GM12878 (cell line): ENCODE data around the gene C10orf90. TPM values are rescaled to one million over a fixed set of nuclear protein-coding genes. Genes with fewer than 3 reads are reported as not detected.

Source experiments
- ATAC-seq: fragments of 200-7000 bp; cut with Tn5 transposase; 3 replicates; pipeline ENCODE4 v1.9.1; 2020; ENCODE audit warnings: mild to moderate bottlenecking, moderate library complexity
- BruUV-seq: library from RNA; stranded (reverse); fragments of 400-500 nt; replicated peaks from 2 replicates; lab custom pipeline; 2021; lab: Mats Ljungman, UMichigan
- CTCF ChIA-PET: fragments of 300-600 bp; sonication (Branson Sonifier 250); formaldehyde crosslinking; extraction: SDS; loops from one replicate; lab custom pipeline; 2021; ENCODE audit warnings: inconsistent platforms; lab: Yijun Ruan, JAX
- POLR2A ChIA-PET: fragments of 350-600 bp; formaldehyde crosslinking; extraction: SDS; loops from one replicate; lab custom pipeline; 2021; ENCODE audit warnings: inconsistent platforms; lab: Charles Lee
- RAD21 ChIA-PET: fragments of 300-600 bp; sonication (Branson Sonifier 250); formaldehyde crosslinking; loops from one replicate; lab custom pipeline; 2023; ENCODE audit warnings: antibody characterized with exemption; ENCODE audit not compliant: unreplicated experiment; lab: Charles Lee
- SMC1A ChIA-PET: fragments of 300-600 bp; sonication (Branson Sonifier 250); formaldehyde crosslinking; loops from one replicate; lab custom pipeline; 2023; ENCODE audit not compliant: unreplicated experiment, uncharacterized antibody; lab: Charles Lee
- DNase-seq: peaks from one replicate; pipeline ENCODE4 v3.0.0-alpha.2; 2011; ENCODE audit warnings: low read depth, low spot score
- FAIRE-seq: peaks from 3 replicates; lab custom pipeline; 2011; peaks lifted over from hg19 to GRCh38; lab: Jason Lieb, UNC
- H2AFZ ChIP-seq: 2 replicates; pipeline ENCODE4 v1.6.0; 2011; ENCODE audit warnings: low read depth, low read length, control low read depth; ENCODE audit not compliant: control insufficient read depth
- H3K27ac ChIP-seq: 2 replicates; pipeline ENCODE4 v1.5.1; 2011; ENCODE audit warnings: control low read depth; ENCODE audit not compliant: control insufficient read depth, insufficient read depth
- H3K27me3 ChIP-seq, 2 experiments: replicated peaks in 1 of 2; 2 replicates each; pipeline versions ENCODE4 v1.6.0 to v1.6.1; 2011; ENCODE audit warnings: low read length in 1 of 2; ENCODE audit not compliant: control insufficient read depth in 2 of 2, insufficient read depth in 2 of 2
- H3K36me3 ChIP-seq, 2 experiments: 2 replicates each; pipeline ENCODE4 v1.5.1; 2011; ENCODE audit warnings: low read length in 1 of 2; ENCODE audit not compliant: control insufficient read depth in 2 of 2, insufficient read depth in 2 of 2
- H3K4me1 ChIP-seq: 2 replicates; pipeline ENCODE4 v1.6.1; 2011; ENCODE audit warnings: mild to moderate bottlenecking, low read length, moderate library complexity, mixed read lengths; ENCODE audit not compliant: control insufficient read depth, insufficient read depth
- H3K4me2 ChIP-seq: 2 replicates; pipeline ENCODE4 v1.6.0; 2011; ENCODE audit warnings: control low read depth; ENCODE audit not compliant: control insufficient read depth, insufficient read depth
- H3K4me3 ChIP-seq: fragments of 200-600 bp; sonication (generic); 2 replicates; pipeline ENCODE4 v1.5.1; 2016
- H3K79me2 ChIP-seq: 2 replicates; pipeline ENCODE4 v1.6.0; 2011; ENCODE audit warnings: low read length; ENCODE audit not compliant: control insufficient read depth, insufficient read depth
- H3K9ac ChIP-seq: 2 replicates; pipeline ENCODE4 v1.8.0; 2011; ENCODE audit warnings: low read length, control low read depth, mixed read lengths; ENCODE audit not compliant: control insufficient read depth, insufficient read depth
- H3K9me3 ChIP-seq: replicated peaks from 3 replicates; pipeline ENCODE4 v1.5.1; 2011; ENCODE audit warnings: mild to moderate bottlenecking, low read length; ENCODE audit not compliant: control insufficient read depth, insufficient read depth
- H4K20me1 ChIP-seq: 2 replicates; pipeline ENCODE4 v1.6.0; 2011; ENCODE audit not compliant: control insufficient read depth, insufficient read depth
- E4F1 ChIP-seq: fragments of 450-650 bp; IDR thresholded peaks from 2 replicates; pipeline ENCODE4 v1.6.1; 2018; ENCODE audit warnings: borderline replicate concordance, mild to moderate bottlenecking; ENCODE audit not compliant: partially characterized antibody
- EP300 ChIP-seq, 2 experiments: fragments of 150-350 bp in 1 of 2; IDR thresholded peaks; 2 replicates each; pipeline ENCODE4 v1.6.1; 2011 to 2012; ENCODE audit warnings: low read depth in 2 of 2, low read length in 2 of 2, borderline replicate concordance in 1 of 2, improper control_type of control experiment in 1 of 2, inconsistent platforms in 1 of 2; ENCODE audit not compliant: control insufficient read depth in 1 of 2
- MLLT1 ChIP-seq: fragments of 450-650 bp; IDR thresholded peaks from 2 replicates; pipeline ENCODE4 v1.6.1; 2016; ENCODE audit warnings: mild to moderate bottlenecking
- NFYB ChIP-seq: IDR thresholded peaks from 2 replicates; pipeline ENCODE4 v1.6.1; 2011; ENCODE audit warnings: low read depth, mild to moderate bottlenecking, low read length, improper control_type of control experiment, moderate library complexity; ENCODE audit not compliant: insufficient read depth
- SMAD5 ChIP-seq: IDR thresholded peaks from 2 replicates; pipeline ENCODE4 v1.6.1; 2016; ENCODE audit warnings: antibody characterized with exemption, low read depth
- ZNF207 ChIP-seq: fragments of 450-650 bp; IDR thresholded peaks from 2 replicates; pipeline ENCODE4 v1.6.1; 2014; ENCODE audit warnings: antibody characterized with exemption, mild to moderate bottlenecking, borderline replicate concordance
- WGBS: methylation state at CpG from one replicate; pipeline ENCODE4 v1.1.6; 2016; ENCODE audit warnings: low lambda C conversion rate; ENCODE audit not compliant: insufficient replicate concordance, insufficient coverage; ENCODE audit errors: missing lambda C conversion rate; 5-methylcytosine and 5-hydroxymethylcytosine counted together
- in situ Hi-C: fragments of 300-500 bp; cut with MboI; formaldehyde crosslinking; loops from 9 replicates; pipeline ENCODE4 v1.14.3; 2018; ENCODE audit warnings: mixed read lengths
- intact Hi-C: fragments of 100-400 bp; cut with micrococcal nuclease; formaldehyde crosslinking; loops from one replicate; pipeline ENCODE4 v1.14.2; 2022; ENCODE audit not compliant: unreplicated experiment
- polyA plus RNA-seq, 11 experiments: library from polyadenylated mRNA; depleted of rRNA in 4 of 11; unstranded in 6 of 11; stranded (reverse) in 5 of 11; fragments of >200 nt; fragmentation: Nextera tagmentation in 4 of 11; fragmentation: Illumina TruSeq in 1 of 11; extraction: Ambion mirVana in 4 of 11; extraction: Trizol in 1 of 11; gene quantifications; 1 replicate in 1 of 11; 2 replicates in 10 of 11; pipeline versions ENCODE4 v1.2.1 to v1.2.3, GENCODE V29; 2011 to 2016; ENCODE audit warnings: inconsistent platforms in 2 of 11, missing spikeins in 2 of 11, low read depth in 1 of 11
- total RNA-seq, 4 experiments: library from RNA; depleted of rRNA in 3 of 4; stranded (reverse); fragments of >200 nt in 3 of 4; fragmentation: Illumina TruSeq in 1 of 4; extraction: Trizol in 1 of 4; gene quantifications; 2 replicates each; pipeline versions ENCODE4 v1.2.1 to v1.2.3, GENCODE V29; 2013 to 2021

Gene C10orf90
- total and polyA plus RNA-seq, 10 of the 15 experiments (the other 5 are each of a cell fraction or from before 2014, with no cell fraction given), result 0.04 TPM; not detected in 9

GRCh38 chr10:126518218-126519080 is 152.0 kb downstream of the C10orf90 start:
- Histone ChIP-seq H2AFZ (no peak overlapping the region), H3K27me3 (no peaks in the 10 kb centered on the region), H4K20me1 (no peaks in the 10 kb centered on the region), H3K9ac (no peak overlapping the region), H3K4me1 (no peaks in the 10 kb centered on the region), H3K27ac (no peak overlapping the region), H3K36me3 (no peaks in the 10 kb centered on the region), H3K9me3 (no peaks in the 10 kb centered on the region), H3K4me2 (no peak overlapping the region), H3K79me2 (no peaks in the 10 kb centered on the region), H3K4me3 (no peak overlapping the region)
- ATAC-seq, result no peak
- intact Hi-C loops (no loop called here), in situ Hi-C loops (no loop called here)
- no peak for FAIRE-seq
- SMC1A ChIA-PET, result no interaction called here
- TF ChIP-seq EP300 (IDR thresholded peaks at IDR 0.05; ENCODE audit: borderline replicate concordance in 1 of 2, control insufficient read depth in 1 of 2, low read depth in 2 of 2, low read length in 2 of 2) (no peak), ZNF207 (no peak), E4F1 (no peak), MLLT1 (no peak), NFYB (no peak), SMAD5 (no peak)
- CTCF ChIA-PET, result no interaction called here
- no TSS peak for BruUV-seq
- POLR2A ChIA-PET, result no interaction called here
- 19% methylated on average over 10 of the region's 10 CpGs for WGBS
- RAD21 ChIA-PET, result no interaction called here
- no peak for DNase-seq
